OCI-LY1 (cell line): ENCODE measurements around the gene PDLIM4.

Experiments used
- H2AFZ ChIP-seq: fragments of 200-600 bp; sonication (generic), shearing (Covaris generic); 2 replicates; pipeline ENCODE4 v1.6.0; 2014; ENCODE audit warnings: antibody characterized with exemption, mild to moderate bottlenecking, low read length
- H3F3A ChIP-seq: fragments of 200-600 bp; sonication (generic), shearing (Covaris generic); 2 replicates; pipeline ENCODE4 v1.6.0; 2014; ENCODE audit warnings: mild to moderate bottlenecking, antibody characterized with exemption, low read length, moderate library complexity; ENCODE audit not compliant: insufficient read depth
- H3K27ac ChIP-seq: fragments of 200-600 bp; sonication (generic); 2 replicates; pipeline ENCODE4 v1.5.1; 2014; ENCODE audit warnings: low read length, mixed run types, mild to moderate bottlenecking, low read depth; ENCODE audit not compliant: poor library complexity, severe bottlenecking
- H3K27me3 ChIP-seq: fragments of 200-600 bp; sonication (generic); 2 replicates; pipeline ENCODE4 v1.6.0; 2014; ENCODE audit warnings: antibody characterized with exemption, mild to moderate bottlenecking, low read length, moderate library complexity; ENCODE audit not compliant: insufficient read depth
- H3K36me3 ChIP-seq: fragments of 200-600 bp; sonication (generic); 2 replicates; pipeline ENCODE4 v1.6.1; 2014; ENCODE audit warnings: mild to moderate bottlenecking, antibody characterized with exemption, low read length, moderate library complexity, mixed read lengths; ENCODE audit not compliant: insufficient read depth
- H3K4me1 ChIP-seq: fragments of 200-600 bp; sonication (generic); 2 replicates; pipeline ENCODE4 v1.5.1; 2014; ENCODE audit warnings: mild to moderate bottlenecking, low read length, moderate library complexity; ENCODE audit not compliant: insufficient read depth, severe bottlenecking
- H3K4me2 ChIP-seq: fragments of 200-600 bp; sonication (generic), shearing (Covaris generic); 2 replicates; pipeline ENCODE4 v1.6.1; 2014; ENCODE audit warnings: low read length
- H3K4me3 ChIP-seq: fragments of 200-600 bp; sonication (generic); 2 replicates; pipeline ENCODE4 v1.5.1; 2014; ENCODE audit warnings: low read length, low read depth, mild to moderate bottlenecking, mixed read lengths; ENCODE audit not compliant: poor library complexity, severe bottlenecking
- H3K79me2 ChIP-seq: fragments of 200-600 bp; shearing (Covaris generic); 2 replicates; pipeline ENCODE4 v1.6.1; 2016; ENCODE audit warnings: mixed run types, low read length, mixed read lengths; ENCODE audit not compliant: insufficient read depth
- H3K9ac ChIP-seq: fragments of 200-600 bp; sonication (generic), shearing (Covaris generic); 2 replicates; pipeline ENCODE4 v1.6.1; 2014; ENCODE audit warnings: mild to moderate bottlenecking, low read length, mixed read lengths
- H3K9me2 ChIP-seq: fragments of 200-600 bp; sonication (generic), shearing (Covaris generic); 2 replicates; pipeline ENCODE4 v1.6.1; 2014; ENCODE audit warnings: low read depth, mild to moderate bottlenecking, low read length, mixed read lengths
- H3K9me3 ChIP-seq: fragments of 200-600 bp; shearing (Covaris generic); 2 replicates; pipeline ENCODE4 v1.6.1; 2014; ENCODE audit warnings: low read length, mixed read lengths
- H4K20me1 ChIP-seq: fragments of 200-600 bp; sonication (generic), shearing (Covaris generic); 2 replicates; pipeline ENCODE4 v1.6.0; 2016; ENCODE audit warnings: mild to moderate bottlenecking, low read length; ENCODE audit not compliant: insufficient read depth
- CTCF ChIP-seq: fragments of 200-600 bp; sonication (generic), shearing (Covaris generic); IDR thresholded peaks from 2 replicates; pipeline ENCODE4 v1.5.1; 2017; ENCODE audit warnings: mild to moderate bottlenecking, antibody characterized with exemption, low read length, moderate library complexity, mixed read lengths
- EZH2 ChIP-seq: fragments of 200-600 bp; sonication (generic), shearing (Covaris generic); IDR thresholded peaks from 2 replicates; pipeline ENCODE4 v1.8.0; 2017; ENCODE audit warnings: borderline replicate concordance, mixed run types, mild to moderate bottlenecking, antibody characterized with exemption, low read length, moderate library complexity, mixed read lengths

Gene PDLIM4

DNA sequence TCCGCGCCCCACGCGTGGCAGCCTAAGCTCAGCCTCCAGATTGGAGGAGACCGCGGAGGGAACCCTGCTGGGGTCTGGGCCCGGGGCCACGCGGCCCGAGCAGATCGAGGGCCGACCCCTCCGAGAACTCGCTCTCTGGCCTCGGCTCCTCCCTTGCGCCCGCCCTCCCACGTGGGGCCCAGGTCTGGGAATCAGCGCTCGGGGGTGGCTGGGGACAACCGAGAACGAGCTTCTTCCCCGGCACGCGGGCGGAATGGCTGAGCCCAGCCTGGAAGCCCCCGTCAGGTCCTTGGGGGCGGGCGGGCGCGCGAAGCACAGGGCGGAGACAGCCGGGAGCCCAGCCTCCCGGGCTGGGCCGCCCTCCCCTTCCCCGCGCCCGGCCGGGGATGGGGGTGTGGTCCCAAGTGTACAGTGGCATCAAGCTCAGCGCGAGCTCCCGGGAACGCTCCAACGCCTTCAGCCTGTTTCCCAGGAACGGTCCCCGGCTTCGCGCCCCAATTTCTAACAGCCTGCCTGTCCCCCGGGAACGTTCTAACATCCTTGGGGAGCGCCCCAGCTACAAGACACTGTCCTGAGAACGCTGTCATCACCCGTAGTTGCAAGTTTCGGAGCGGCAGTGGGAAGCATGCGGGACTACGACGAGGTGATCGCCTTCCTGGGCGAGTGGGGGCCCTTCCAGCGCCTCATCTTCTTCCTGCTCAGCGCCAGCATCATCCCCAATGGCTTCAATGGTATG, 36.7 kb downstream of the PDLIM4 start, which contains the start of gene SLC22A4:
Gene SLC22A4 (plus strand): TSS at position 403 of the 736 bp plus-strand sequence. CDS start 223 bp downstream, at position 626.
- H3F3A ChIP-seq, result no peaks in the 10 kb centered on the region
- H3K4me2 ChIP-seq, result peak within 1 kb of the TSS; percentile 84
- H3K4me3 ChIP-seq, result peak within 1 kb of the TSS; percentile 65
- 0 out of 2 replicates have a peak within 1 kb of the TSS, but pooled peaks have one; percentile 24 for H2AFZ ChIP-seq
- peaks cover 17% of the 10 kb centered on the region for H3K4me1 ChIP-seq
- no peaks in the 10 kb centered on the region for H3K36me3 ChIP-seq
- no peak within 1 kb of the TSS for H3K27ac ChIP-seq
- H3K9me3 ChIP-seq, result no peaks in the 10 kb centered on the region
- peaks cover 6% of the 10 kb centered on the region for H3K27me3 ChIP-seq
- no peaks in the 10 kb centered on the region for H3K9me2 ChIP-seq
- H4K20me1 ChIP-seq, result no peaks in the 10 kb centered on the region
- H3K9ac ChIP-seq, result peak within 1 kb of the TSS; percentile 58
- TF ChIP-seq CTCF, result no peak
- H3K79me2 ChIP-seq, result no peaks in the 10 kb centered on the region

DNA sequence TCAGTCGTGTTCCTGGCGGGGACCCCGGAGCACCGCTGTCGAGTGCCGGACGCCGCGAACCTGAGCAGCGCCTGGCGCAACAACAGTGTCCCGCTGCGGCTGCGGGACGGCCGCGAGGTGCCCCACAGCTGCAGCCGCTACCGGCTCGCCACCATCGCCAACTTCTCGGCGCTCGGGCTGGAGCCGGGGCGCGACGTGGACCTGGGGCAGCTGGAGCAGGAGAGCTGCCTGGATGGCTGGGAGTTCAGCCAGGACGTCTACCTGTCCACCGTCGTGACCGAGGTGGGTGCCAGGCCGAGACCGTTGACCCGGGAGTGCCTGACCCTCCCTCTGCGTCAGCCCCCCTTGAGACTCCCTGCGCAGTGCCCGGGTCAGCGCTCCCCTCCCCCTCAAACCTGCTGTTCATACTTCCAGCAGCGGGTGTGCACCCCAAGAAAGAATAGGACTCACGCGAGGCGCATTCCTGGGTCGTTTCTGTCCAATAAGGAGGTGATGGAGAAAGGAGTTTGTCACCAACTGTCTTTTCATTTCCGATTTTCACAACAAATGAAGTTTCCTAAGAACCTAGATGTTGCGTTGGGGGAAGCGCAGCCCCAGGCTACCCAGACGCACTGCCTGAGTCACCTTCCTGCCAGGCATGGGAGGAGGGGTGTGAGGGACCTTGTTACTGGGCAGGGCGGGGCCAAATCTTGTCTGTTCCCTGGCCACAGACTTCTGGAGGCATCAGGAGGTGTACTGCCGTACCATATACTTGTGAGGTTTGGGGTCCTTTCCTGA, 37.4 kb downstream of the PDLIM4 start:
- no peaks in the 10 kb centered on the region for H4K20me1 ChIP-seq
- peak overlapping the region; percentile 65 for H3K4me3 ChIP-seq
- TF ChIP-seq CTCF (no peak), EZH2 (no peak)
- no peaks in the 10 kb centered on the region for H3K79me2 ChIP-seq
- H3K9me3 ChIP-seq, result no peaks in the 10 kb centered on the region
- peaks cover 17% of the 10 kb centered on the region for H3K4me1 ChIP-seq
- H2AFZ ChIP-seq, result no peak overlapping the region
- H3K27me3 ChIP-seq, result peaks cover 5% of the 10 kb centered on the region; the same call in 1 of the 2 replicates
- no peak overlapping the region for H3K27ac ChIP-seq
- H3F3A ChIP-seq, result no peaks in the 10 kb centered on the region
- H3K36me3 ChIP-seq, result no peaks in the 10 kb centered on the region
- peak overlapping the region; percentile 84 for H3K4me2 ChIP-seq
- no peak overlapping the region; the same call in 1 of the 2 replicates for H3K9ac ChIP-seq
- no peaks in the 10 kb centered on the region for H3K9me2 ChIP-seq

GRCh38 chr5:132295505-132296411, 38.3 kb downstream of the PDLIM4 start:
- Histone ChIP-seq H3K27me3 (no peaks in the 10 kb centered on the region), H4K20me1 (no peaks in the 10 kb centered on the region), H3K36me3 (no peaks in the 10 kb centered on the region), H3K27ac (no peak overlapping the region), H3K9me3 (no peaks in the 10 kb centered on the region), H3K4me3 (no peak overlapping the region), H3K4me2 (no peak overlapping the region), H3K79me2 (no peaks in the 10 kb centered on the region), H2AFZ (no peak overlapping the region), H3F3A (no peaks in the 10 kb centered on the region), H3K9ac (no peak overlapping the region), H3K4me1 (peaks cover 17% of the 10 kb centered on the region), H3K9me2 (no peaks in the 10 kb centered on the region)
- TF ChIP-seq CTCF, result no peak
- TF ChIP-seq EZH2, result no peak
